MCF 10A (cell line): Measurements from ENCODE around the gene PCDHB7. TPM values are rescaled to one million over a fixed set of nuclear protein-coding genes. Genes with fewer than 3 reads are reported as not detected.
A peak's percentile ranks its signal among the peaks of the same experiment; 100 is the strongest.
"Not testable (repeated sequence)": the region's sequence is repeated elsewhere in the genome, so short reads cannot be mapped to it uniquely, and the experiment has no call there.

Experiments used
- BruUV-seq: library from RNA; stranded (reverse); fragments of 400-500 nt; replicated peaks from 2 replicates; lab custom pipeline; 2021; lab: Mats Ljungman, UMichigan
- CTCF ChIA-PET: fragments of 300-600 bp; sonication (Branson Sonifier 250); formaldehyde crosslinking; extraction: SDS; loops from one replicate; lab custom pipeline; 2021; ENCODE audit warnings: antibody characterized with exemption, inconsistent platforms; lab: Yijun Ruan, JAX
- POLR2A ChIA-PET: fragments of 300-600, 350-650 bp; sonication (Branson Sonifier 250); formaldehyde crosslinking; extraction: SDS; loops from one replicate; lab custom pipeline; 2020; ENCODE audit warnings: antibody characterized with exemption, inconsistent platforms; lab: Yijun Ruan, JAX
- DNase-seq: peaks from one replicate; pipeline ENCODE4 v3.0.0-alpha.2; 2018; ENCODE audit not compliant: unreplicated experiment
- H3K27ac Mint-ChIP-seq: one replicate; pipeline ENCODE4 v1.8.0; 2022; ENCODE audit warnings: mild to moderate bottlenecking, low read depth, mixed read lengths; ENCODE audit not compliant: unreplicated experiment
- H3K27me3 Mint-ChIP-seq: one replicate; pipeline ENCODE4 v1.8.0; 2022; ENCODE audit warnings: mixed read lengths; ENCODE audit not compliant: insufficient read depth, unreplicated experiment
- H3K36me3 Mint-ChIP-seq: one replicate; pipeline ENCODE4 v1.8.0; 2022; ENCODE audit warnings: mild to moderate bottlenecking, moderate library complexity, mixed read lengths; ENCODE audit not compliant: insufficient read depth, unreplicated experiment
- H3K4me1 Mint-ChIP-seq: one replicate; pipeline ENCODE4 v1.8.0; 2022; ENCODE audit warnings: mixed read lengths; ENCODE audit not compliant: insufficient read depth, unreplicated experiment
- H3K4me3 Mint-ChIP-seq: one replicate; pipeline ENCODE4 v1.8.0; 2022; ENCODE audit warnings: mild to moderate bottlenecking, moderate library complexity, mixed read lengths; ENCODE audit not compliant: unreplicated experiment
- H3K9me3 Mint-ChIP-seq: one replicate; pipeline ENCODE4 v1.8.0; 2022; ENCODE audit warnings: mixed read lengths; ENCODE audit not compliant: unreplicated experiment
- intact Hi-C: fragments of 100-400 bp; cut with micrococcal nuclease; formaldehyde crosslinking; loops from 2 replicates; pipeline ENCODE4 v1.14.1; 2022
- total RNA-seq: library from RNA; stranded (reverse); gene quantifications from 2 replicates; pipeline ENCODE4 v1.2.3, GENCODE V29; 2022
- TF ChIP-seq, protein P1 (sequence below): fragments of 200-600 bp; IDR thresholded peaks from one replicate; pipeline ENCODE4 v1.8.0; 2022; ENCODE audit warnings: antibody characterized with exemption, mild to moderate bottlenecking; ENCODE audit not compliant: unreplicated experiment

Gene PCDHB7
- total RNA-seq, 1 experiment from 2014 or later: 0.28 TPM

DNA sequence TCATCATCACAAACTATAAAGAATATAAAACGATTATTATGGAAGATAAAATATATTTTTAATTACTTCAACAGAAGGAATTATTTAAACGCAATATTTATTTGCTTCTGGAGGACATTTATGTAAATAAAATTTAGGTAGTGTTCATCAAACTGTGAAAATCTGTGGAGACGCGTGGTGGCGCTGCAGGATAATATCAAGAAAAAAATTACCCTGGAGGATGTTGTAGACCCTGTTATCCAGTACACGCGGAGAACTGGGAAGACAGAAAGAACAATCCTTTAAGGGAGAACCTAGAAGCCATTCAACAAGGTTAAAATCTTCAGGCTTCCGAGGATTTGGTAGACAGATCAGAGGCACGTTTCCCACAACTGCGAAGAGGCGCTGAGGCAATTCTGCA, 36.0 kb downstream of the PCDHB7 start, which contains the start of gene PCDHB12:
Gene PCDHB12, plus strand, starts transcription at position 242 of the 400 bp plus-strand sequence. CDS start 189 bp downstream, outside the sequence.
- DNase-seq: peak; percentile 60
- no TSS peak for BruUV-seq
- no peaks in the 10 kb centered on the region for H3K27me3 Mint-ChIP-seq
- H3K36me3 Mint-ChIP-seq: no peaks in the 10 kb centered on the region
- POLR2A ChIA-PET: interaction anchor here (0.6 to 1.2 kb wide), 4 partner anchors 11 to 456 kb away, joined by 3 to 4 read pairs (median 4); partner anchors contain the start of gene TAF7
- H3K9me3 Mint-ChIP-seq: peaks cover 13% of the 10 kb centered on the region
- H3K4me1 Mint-ChIP-seq: no peaks in the 10 kb centered on the region
- intact Hi-C loops: no loop called here
- CTCF ChIA-PET: interaction anchor here (0.5 to 2.5 kb wide), 12 partner anchors 9 to 359 kb away, joined by 3 to 22 read pairs (median 3); partner anchors contain the start of genes PCDHB11, PCDHB14, PCDHGB3 and TAF7
- H3K27ac Mint-ChIP-seq: no peak within 1 kb of the TSS
- H3K4me3 Mint-ChIP-seq: peak within 1 kb of the TSS; percentile 72
- TF ChIP-seq, protein P1, sequence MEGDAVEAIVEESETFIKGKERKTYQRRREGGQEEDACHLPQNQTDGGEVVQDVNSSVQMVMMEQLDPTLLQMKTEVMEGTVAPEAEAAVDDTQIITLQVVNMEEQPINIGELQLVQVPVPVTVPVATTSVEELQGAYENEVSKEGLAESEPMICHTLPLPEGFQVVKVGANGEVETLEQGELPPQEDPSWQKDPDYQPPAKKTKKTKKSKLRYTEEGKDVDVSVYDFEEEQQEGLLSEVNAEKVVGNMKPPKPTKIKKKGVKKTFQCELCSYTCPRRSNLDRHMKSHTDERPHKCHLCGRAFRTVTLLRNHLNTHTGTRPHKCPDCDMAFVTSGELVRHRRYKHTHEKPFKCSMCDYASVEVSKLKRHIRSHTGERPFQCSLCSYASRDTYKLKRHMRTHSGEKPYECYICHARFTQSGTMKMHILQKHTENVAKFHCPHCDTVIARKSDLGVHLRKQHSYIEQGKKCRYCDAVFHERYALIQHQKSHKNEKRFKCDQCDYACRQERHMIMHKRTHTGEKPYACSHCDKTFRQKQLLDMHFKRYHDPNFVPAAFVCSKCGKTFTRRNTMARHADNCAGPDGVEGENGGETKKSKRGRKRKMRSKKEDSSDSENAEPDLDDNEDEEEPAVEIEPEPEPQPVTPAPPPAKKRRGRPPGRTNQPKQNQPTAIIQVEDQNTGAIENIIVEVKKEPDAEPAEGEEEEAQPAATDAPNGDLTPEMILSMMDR: peak; percentile 38

DNA sequence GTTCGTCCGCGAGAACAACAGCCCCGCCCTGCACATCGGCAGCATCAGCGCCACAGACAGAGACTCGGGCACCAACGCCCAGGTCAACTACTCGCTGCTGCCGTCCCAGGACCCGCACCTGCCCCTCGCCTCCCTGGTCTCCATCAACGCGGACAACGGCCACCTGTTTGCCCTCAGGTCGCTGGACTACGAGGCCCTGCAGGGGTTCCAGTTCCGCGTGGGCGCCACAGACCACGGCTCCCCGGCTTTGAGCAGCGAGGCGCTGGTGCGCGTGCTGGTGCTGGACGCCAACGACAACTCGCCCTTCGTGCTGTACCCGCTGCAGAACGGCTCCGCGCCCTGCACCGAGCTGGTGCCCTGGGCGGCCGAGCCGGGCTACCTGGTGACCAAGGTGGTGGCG, 37.8 kb downstream of the PCDHB7 start:
- peaks cover 20% of the 10 kb centered on the region for H3K9me3 Mint-ChIP-seq
- H3K4me3 Mint-ChIP-seq, DNase-seq, POLR2A ChIA-PET, intact Hi-C loops, CTCF ChIA-PET, H3K36me3 Mint-ChIP-seq, BruUV-seq, H3K27me3 Mint-ChIP-seq, H3K27ac Mint-ChIP-seq, H3K4me1 Mint-ChIP-seq: not testable (repeated sequence)

DNA sequence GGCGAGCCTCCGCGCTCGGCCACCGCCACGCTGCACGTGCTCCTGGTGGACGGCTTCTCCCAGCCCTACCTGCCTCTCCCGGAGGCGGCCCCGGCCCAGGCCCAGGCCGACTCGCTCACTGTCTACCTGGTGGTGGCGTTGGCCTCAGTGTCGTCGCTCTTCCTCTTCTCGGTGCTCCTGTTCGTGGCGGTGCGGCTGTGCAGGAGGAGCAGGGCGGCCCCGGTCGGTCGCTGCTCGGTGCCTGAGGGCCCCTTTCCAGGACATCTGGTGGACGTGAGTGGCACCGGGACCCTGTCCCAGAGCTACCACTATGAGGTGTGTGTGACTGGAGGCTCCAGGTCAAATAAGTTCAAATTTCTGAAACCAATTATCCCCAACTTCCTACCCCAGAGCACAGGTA, 38.4 kb downstream of the PCDHB7 start:
- CTCF ChIA-PET, H3K4me3 Mint-ChIP-seq, H3K27me3 Mint-ChIP-seq, DNase-seq, intact Hi-C loops, H3K36me3 Mint-ChIP-seq, H3K27ac Mint-ChIP-seq, POLR2A ChIA-PET, H3K4me1 Mint-ChIP-seq, BruUV-seq: not testable (repeated sequence)
- H3K9me3 Mint-ChIP-seq: peaks cover 22% of the 10 kb centered on the region

DNA sequence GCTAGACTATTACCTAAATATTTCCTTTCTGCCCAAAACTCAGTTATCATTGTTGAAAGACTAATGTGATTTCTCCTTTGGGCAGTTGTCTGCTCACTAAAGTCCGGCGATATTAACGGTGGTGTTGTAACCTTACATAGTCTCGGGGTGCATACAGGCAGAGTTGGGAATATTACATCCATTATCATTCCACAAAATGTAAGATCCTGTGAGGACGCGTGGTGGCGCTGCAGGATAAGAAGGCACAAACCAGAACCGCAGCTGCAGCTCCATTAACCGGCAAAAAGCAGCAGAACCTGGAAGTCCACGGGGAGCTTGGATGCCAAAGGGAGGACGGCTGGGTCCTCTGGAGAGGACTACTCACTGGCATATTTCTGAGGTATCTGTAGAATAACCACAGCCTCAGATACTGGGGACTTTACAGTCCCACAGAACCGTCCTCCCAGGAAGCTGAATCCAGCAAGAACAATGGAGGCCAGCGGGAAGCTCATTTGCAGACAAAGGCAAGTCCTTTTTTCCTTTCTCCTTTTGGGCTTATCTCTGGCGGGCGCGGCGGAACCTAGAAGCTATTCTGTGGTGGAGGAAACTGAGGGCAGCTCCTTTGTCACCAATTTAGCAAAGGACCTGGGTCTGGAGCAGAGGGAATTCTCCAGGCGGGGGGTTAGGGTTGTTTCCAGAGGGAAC, 41.4 kb downstream of the PCDHB7 start, which contains the start of gene PCDHB13:
Gene PCDHB13, plus strand, starts transcription at position 264 of the 684 bp plus-strand sequence. Its CDS starts 205 bp downstream, at position 469.
- TF ChIP-seq, protein P1: peak; percentile 69
- intact Hi-C loops: loop anchor here (1.0 to 2.0 kb wide), 2 partner anchors 311 to 348 kb away; no protein-coding TSS in a partner anchor
- ChIA-PET POLR2A (interaction anchor here (0.7 to 1.5 kb wide), 2 partner anchors 344 to 351 kb away, joined by 3 to 6 read pairs; no protein-coding TSS in a partner anchor), CTCF (interaction anchor here (0.6 to 4.0 kb wide), 14 partner anchors 9 to 349 kb away, joined by 3 to 18 read pairs (median 4); partner anchors contain the start of genes PCDHB10, PCDHB14, PCDHGB3 and TAF7)
- not testable (repeated sequence) for H3K27ac Mint-ChIP-seq, H3K27me3 Mint-ChIP-seq, H3K36me3 Mint-ChIP-seq, BruUV-seq, H3K4me1 Mint-ChIP-seq
- DNase-seq: peak; percentile 73
- peaks cover 14% of the 10 kb centered on the region for H3K9me3 Mint-ChIP-seq
- H3K4me3 Mint-ChIP-seq: peak within 1 kb of the TSS; percentile 69

DNA sequence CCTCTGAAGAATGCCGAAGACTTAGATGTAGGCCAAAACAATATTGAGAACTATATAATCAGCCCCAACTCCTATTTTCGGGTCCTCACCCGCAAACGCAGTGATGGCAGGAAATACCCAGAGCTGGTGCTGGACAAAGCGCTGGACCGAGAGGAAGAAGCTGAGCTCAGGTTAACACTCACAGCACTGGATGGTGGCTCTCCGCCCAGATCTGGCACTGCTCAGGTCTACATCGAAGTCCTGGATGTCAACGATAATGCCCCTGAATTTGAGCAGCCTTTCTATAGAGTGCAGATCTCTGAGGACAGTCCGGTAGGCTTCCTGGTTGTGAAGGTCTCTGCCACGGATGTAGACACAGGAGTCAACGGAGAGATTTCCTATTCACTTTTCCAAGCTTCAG, 42.1 kb downstream of the PCDHB7 start:
- TSS peak; percentile 35 for BruUV-seq
- H3K4me3 Mint-ChIP-seq, intact Hi-C loops, H3K27me3 Mint-ChIP-seq, H3K4me1 Mint-ChIP-seq, H3K27ac Mint-ChIP-seq, H3K36me3 Mint-ChIP-seq, DNase-seq: not testable (repeated sequence)
- CTCF ChIA-PET: interaction anchor here (1.2 to 4.0 kb wide), 6 partner anchors 9 to 349 kb away, joined by 4 to 18 read pairs (median 8); partner anchors contain the start of genes PCDHB10, PCDHB14 and TAF7
- POLR2A ChIA-PET: interaction anchor here (1.5 kb wide), 1 partner anchor 350 kb away, joined by 6 read pairs; no protein-coding TSS in a partner anchor
- peaks cover 20% of the 10 kb centered on the region for H3K9me3 Mint-ChIP-seq

DNA sequence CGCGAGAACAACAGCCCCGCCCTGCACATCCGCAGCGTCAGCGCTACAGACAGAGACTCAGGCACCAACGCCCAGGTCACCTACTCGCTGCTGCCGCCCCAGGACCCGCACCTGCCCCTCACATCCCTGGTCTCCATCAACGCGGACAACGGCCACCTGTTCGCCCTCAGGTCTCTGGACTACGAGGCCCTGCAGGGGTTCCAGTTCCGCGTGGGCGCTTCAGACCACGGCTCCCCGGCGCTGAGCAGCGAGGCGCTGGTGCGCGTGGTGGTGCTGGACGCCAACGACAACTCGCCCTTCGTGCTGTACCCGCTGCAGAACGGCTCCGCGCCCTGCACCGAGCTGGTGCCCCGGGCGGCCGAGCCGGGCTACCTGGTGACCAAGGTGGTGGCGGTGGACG, 43.1 kb downstream of the PCDHB7 start:
- BruUV-seq, H3K4me1 Mint-ChIP-seq, H3K36me3 Mint-ChIP-seq, H3K4me3 Mint-ChIP-seq, H3K27me3 Mint-ChIP-seq, intact Hi-C loops, H3K27ac Mint-ChIP-seq, DNase-seq: not testable (repeated sequence)
- ChIA-PET CTCF (interaction anchor here (4.0 kb wide), 1 partner anchor 348 kb away, joined by 18 read pairs; no protein-coding TSS in a partner anchor), POLR2A (interaction anchor here (1.7 kb wide), 1 partner anchor 342 kb away, joined by 4 read pairs; no protein-coding TSS in a partner anchor)
- H3K9me3 Mint-ChIP-seq: peaks cover 27% of the 10 kb centered on the region

DNA sequence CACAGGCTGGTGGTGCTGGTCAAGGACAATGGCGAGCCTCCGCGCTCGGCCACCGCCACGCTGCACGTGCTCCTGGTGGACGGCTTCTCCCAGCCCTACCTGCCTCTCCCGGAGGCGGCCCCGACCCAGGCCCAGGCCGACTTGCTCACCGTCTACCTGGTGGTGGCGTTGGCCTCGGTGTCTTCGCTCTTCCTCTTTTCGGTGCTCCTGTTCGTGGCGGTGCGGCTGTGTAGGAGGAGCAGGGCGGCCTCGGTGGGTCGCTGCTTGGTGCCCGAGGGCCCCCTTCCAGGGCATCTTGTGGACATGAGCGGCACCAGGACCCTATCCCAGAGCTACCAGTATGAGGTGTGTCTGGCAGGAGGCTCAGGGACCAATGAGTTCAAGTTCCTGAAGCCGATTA, 43.6 kb downstream of the PCDHB7 start:
- intact Hi-C loops, DNase-seq, H3K4me1 Mint-ChIP-seq, BruUV-seq, H3K4me3 Mint-ChIP-seq, H3K36me3 Mint-ChIP-seq, H3K27ac Mint-ChIP-seq, H3K27me3 Mint-ChIP-seq: not testable (repeated sequence)
- ChIA-PET CTCF (interaction anchor here (1.1 to 1.5 kb wide), 2 partner anchors 16 to 342 kb away, joined by 3 to 6 read pairs; no protein-coding TSS in a partner anchor), POLR2A (interaction anchor here (1.7 kb wide), 1 partner anchor 342 kb away, joined by 4 read pairs; no protein-coding TSS in a partner anchor)
- H3K9me3 Mint-ChIP-seq: peaks cover 24% of the 10 kb centered on the region
